ENCODE data around the gene SERPINA5. TPM values are rescaled to one million over a fixed set of nuclear protein-coding genes. Genes with fewer than 3 reads are reported as not detected.
A peak's percentile ranks its signal among the peaks of the same experiment; 100 is the strongest.

The SERPINA5 gene
- total RNA-seq, 1 donor from 2014 or later = 3.5 TPM

DNA sequence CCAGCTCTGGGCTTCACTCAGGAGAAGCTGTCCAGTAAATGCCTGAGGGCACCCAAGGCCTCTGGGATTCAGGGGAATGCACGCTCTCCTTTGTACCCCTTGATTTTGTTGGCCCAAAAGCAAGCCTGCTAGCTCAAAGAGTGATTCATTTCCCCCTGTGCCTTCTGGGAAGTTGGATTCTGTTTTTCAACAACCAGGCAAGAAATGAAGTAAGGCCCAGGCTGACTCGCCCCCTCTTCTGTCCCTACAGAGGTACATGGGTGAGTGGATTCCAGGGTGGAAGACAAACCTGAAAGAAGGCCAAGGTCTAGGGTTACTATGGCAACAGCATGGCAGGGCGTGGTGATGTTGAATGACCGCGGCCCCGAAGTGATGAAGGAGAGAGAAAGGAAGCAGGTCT is 9.3 kb upstream of the SERPINA5 start:
- no peak overlapping the region for H3K4me3 Mint-ChIP-seq
- no peaks in the 10 kb centered on the region for H3K79me2 ChIP-seq (ENCODE audit: low read depth)
- H2AFZ ChIP-seq (replicated peaks) = no peak overlapping the region
- H3K4me1 ChIP-seq = no peaks in the 10 kb centered on the region
- no peak overlapping the region for H3K9ac ChIP-seq
- H3K9me3 ChIP-seq (ENCODE audit: low read depth) = no peaks in the 10 kb centered on the region
- TF ChIP-seq, protein P1, sequence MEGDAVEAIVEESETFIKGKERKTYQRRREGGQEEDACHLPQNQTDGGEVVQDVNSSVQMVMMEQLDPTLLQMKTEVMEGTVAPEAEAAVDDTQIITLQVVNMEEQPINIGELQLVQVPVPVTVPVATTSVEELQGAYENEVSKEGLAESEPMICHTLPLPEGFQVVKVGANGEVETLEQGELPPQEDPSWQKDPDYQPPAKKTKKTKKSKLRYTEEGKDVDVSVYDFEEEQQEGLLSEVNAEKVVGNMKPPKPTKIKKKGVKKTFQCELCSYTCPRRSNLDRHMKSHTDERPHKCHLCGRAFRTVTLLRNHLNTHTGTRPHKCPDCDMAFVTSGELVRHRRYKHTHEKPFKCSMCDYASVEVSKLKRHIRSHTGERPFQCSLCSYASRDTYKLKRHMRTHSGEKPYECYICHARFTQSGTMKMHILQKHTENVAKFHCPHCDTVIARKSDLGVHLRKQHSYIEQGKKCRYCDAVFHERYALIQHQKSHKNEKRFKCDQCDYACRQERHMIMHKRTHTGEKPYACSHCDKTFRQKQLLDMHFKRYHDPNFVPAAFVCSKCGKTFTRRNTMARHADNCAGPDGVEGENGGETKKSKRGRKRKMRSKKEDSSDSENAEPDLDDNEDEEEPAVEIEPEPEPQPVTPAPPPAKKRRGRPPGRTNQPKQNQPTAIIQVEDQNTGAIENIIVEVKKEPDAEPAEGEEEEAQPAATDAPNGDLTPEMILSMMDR (IDR thresholded peaks at IDR 0.05) = no peak
- TF ChIP-seq EZH2 (IDR thresholded peaks at IDR 0.05) (no peak), EZH2phosphoT487 (IDR thresholded peaks at IDR 0.05) (no peak)
- no peaks in the 10 kb centered on the region for H3F3A ChIP-seq (ENCODE audit: low read depth)
- H3K27me3 Mint-ChIP-seq (ENCODE audit: insufficient read depth, low read depth) = peaks cover 5% of the 10 kb centered on the region
- H3K27me3 ChIP-seq = no peaks in the 10 kb centered on the region
- no peak overlapping the region for H3K27ac Mint-ChIP-seq
- H3K36me3 ChIP-seq = no peaks in the 10 kb centered on the region
- no peaks in the 10 kb centered on the region for H4K20me1 ChIP-seq (ENCODE audit: low read depth)
- H3K36me3 Mint-ChIP-seq = no peaks in the 10 kb centered on the region
- no peak for DNase-seq (ENCODE audit: low spot score)
- no peak overlapping the region for H3K4me2 ChIP-seq
- H3K4me1 Mint-ChIP-seq = peaks cover 20% of the 10 kb centered on the region
- no peak overlapping the region for H3K4me3 ChIP-seq
- H3K27ac ChIP-seq = no peak overlapping the region
- H3K9me3 Mint-ChIP-seq = no peaks in the 10 kb centered on the region

- H3F3A ChIP-seq (ENCODE audit: low read depth) = no peaks in the 10 kb centered on the region
- H3K9ac ChIP-seq = no peak overlapping the region
- no peaks in the 10 kb centered on the region for H4K20me1 ChIP-seq (ENCODE audit: low read depth)
- Mint-ChIP-seq H3K4me3 (peak overlapping the region; percentile 6), H3K27ac (peak overlapping the region; percentile 76), H3K36me3 (no peaks in the 10 kb centered on the region), H3K9me3 (no peaks in the 10 kb centered on the region), H3K27me3 (ENCODE audit: insufficient read depth, low read depth) (peaks cover 5% of the 10 kb centered on the region), H3K4me1 (peaks cover 20% of the 10 kb centered on the region)
- no peaks in the 10 kb centered on the region for H3K27me3 ChIP-seq
- no peak overlapping the region for H2AFZ ChIP-seq (replicated peaks)
- H3K4me2 ChIP-seq = no peak overlapping the region
- no peaks in the 10 kb centered on the region for H3K4me1 ChIP-seq
- H3K9me3 ChIP-seq (ENCODE audit: low read depth) = no peaks in the 10 kb centered on the region
- no peak overlapping the region for H3K27ac ChIP-seq
- H3K79me2 ChIP-seq (ENCODE audit: low read depth) = no peaks in the 10 kb centered on the region
- DNase-seq (ENCODE audit: low spot score) = no peak
- no peak overlapping the region for H3K4me3 ChIP-seq
- TF ChIP-seq EZH2 (IDR thresholded peaks at IDR 0.05) (no peak), EZH2phosphoT487 (IDR thresholded peaks at IDR 0.05) (no peak)
- TF ChIP-seq, protein P1 (IDR thresholded peaks at IDR 0.05) = no peak
- H3K36me3 ChIP-seq = no peaks in the 10 kb centered on the region
These were observed 8.5 kb upstream of the SERPINA5 start for GRCh38 chr14:94572637-94573303.

- H3K4me3 Mint-ChIP-seq = no peak overlapping the region
- H2AFZ ChIP-seq (replicated peaks) = no peak overlapping the region
- H3K36me3 ChIP-seq = no peaks in the 10 kb centered on the region
- no peaks in the 10 kb centered on the region for H3K27me3 ChIP-seq
- no peaks in the 10 kb centered on the region for H3K4me1 ChIP-seq
- H3K27me3 Mint-ChIP-seq (ENCODE audit: insufficient read depth, low read depth) = peaks cover 5% of the 10 kb centered on the region
- peaks cover 20% of the 10 kb centered on the region for H3K4me1 Mint-ChIP-seq
- no peaks in the 10 kb centered on the region for H4K20me1 ChIP-seq (ENCODE audit: low read depth)
- H3K36me3 Mint-ChIP-seq = no peaks in the 10 kb centered on the region
- no peaks in the 10 kb centered on the region for H3K79me2 ChIP-seq (ENCODE audit: low read depth)
- H3K27ac ChIP-seq = no peak overlapping the region
- H3K27ac Mint-ChIP-seq = no peak overlapping the region
- H3K9me3 Mint-ChIP-seq = no peaks in the 10 kb centered on the region
- no peak for DNase-seq (ENCODE audit: low spot score)
- TF ChIP-seq EZH2phosphoT487 (IDR thresholded peaks at IDR 0.05) (no peak), EZH2 (IDR thresholded peaks at IDR 0.05) (no peak)
- TF ChIP-seq, protein P1 (IDR thresholded peaks at IDR 0.05) = no peak
- no peaks in the 10 kb centered on the region for H3K9me3 ChIP-seq (ENCODE audit: low read depth)
- H3F3A ChIP-seq (ENCODE audit: low read depth) = no peaks in the 10 kb centered on the region
- H3K4me2 ChIP-seq = no peak overlapping the region
- H3K9ac ChIP-seq = no peak overlapping the region
- no peak overlapping the region for H3K4me3 ChIP-seq
These were observed 7.5 kb upstream of the SERPINA5 start for GRCh38 chr14:94573475-94574277.
